Measurements from ENCODE around the gene IL9.

GRCh38 chr5:135942202-135942771, 46.6 kb upstream of the IL9 start:
- TF ChIP-seq GATA2 (IDR thresholded peaks at IDR 0.05; ENCODE audit: low read depth, low read length) = no peak
- TF ChIP-seq GATA3 (IDR thresholded peaks at IDR 0.05; ENCODE audit: low read depth, low read length) = no peak
